ENCODE results near the gene ING3.

DNA sequence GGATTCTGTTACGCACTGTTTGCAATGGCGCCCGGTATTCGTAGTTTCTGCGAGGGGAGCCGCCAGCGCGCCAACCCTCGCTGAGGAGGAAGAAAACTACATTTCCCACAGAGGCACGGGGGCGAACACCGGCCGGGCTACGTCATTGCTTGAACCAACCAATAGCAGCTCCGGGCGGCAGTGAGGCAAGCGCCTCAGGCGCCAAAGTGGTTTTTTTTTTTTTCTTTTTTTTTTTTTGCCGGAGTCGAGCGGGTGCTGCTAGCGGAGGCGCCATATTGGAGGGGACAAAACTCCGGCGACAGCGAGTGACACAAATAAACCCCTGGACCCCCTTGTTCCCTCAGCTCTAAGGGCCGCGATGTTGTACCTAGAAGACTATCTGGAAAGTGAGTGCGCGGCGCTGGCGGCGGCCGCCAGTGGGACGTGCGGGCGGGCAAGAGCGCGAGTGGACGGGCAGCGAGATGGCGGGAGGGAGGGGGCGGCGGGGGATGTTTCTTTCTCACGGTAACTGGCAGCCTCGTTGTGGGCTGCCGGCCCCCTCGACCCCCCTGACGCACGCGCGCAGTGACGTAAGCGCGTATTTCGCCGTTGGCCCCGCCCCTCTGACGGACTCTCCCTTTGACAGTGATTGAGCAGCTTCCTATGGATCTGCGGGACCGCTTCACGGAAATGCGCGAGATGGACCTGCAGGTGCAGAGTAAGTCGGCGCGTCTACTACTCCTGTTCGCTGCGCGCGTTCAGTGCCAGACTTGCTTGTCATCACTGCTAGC lies at the start of gene ING3:
- TF ChIP-seq, protein P1, sequence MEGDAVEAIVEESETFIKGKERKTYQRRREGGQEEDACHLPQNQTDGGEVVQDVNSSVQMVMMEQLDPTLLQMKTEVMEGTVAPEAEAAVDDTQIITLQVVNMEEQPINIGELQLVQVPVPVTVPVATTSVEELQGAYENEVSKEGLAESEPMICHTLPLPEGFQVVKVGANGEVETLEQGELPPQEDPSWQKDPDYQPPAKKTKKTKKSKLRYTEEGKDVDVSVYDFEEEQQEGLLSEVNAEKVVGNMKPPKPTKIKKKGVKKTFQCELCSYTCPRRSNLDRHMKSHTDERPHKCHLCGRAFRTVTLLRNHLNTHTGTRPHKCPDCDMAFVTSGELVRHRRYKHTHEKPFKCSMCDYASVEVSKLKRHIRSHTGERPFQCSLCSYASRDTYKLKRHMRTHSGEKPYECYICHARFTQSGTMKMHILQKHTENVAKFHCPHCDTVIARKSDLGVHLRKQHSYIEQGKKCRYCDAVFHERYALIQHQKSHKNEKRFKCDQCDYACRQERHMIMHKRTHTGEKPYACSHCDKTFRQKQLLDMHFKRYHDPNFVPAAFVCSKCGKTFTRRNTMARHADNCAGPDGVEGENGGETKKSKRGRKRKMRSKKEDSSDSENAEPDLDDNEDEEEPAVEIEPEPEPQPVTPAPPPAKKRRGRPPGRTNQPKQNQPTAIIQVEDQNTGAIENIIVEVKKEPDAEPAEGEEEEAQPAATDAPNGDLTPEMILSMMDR (optimal IDR thresholded peaks at IDR 0.05 in 1 of 3, IDR thresholded peaks at IDR 0.05 in 1 of 3, conservative IDR thresholded peaks at IDR 0.05 in 1 of 3; ENCODE audit: extremely low read depth in 1 of 3, insufficient read depth in 2 of 3, low read length in 3 of 3), result no peak
- TF ChIP-seq EZH2 (IDR thresholded peaks at IDR 0.05; ENCODE audit: low read length), result no peak

Measured in keratinocyte (primary cell).